IMR-90 (cell line): ENCODE data around the gene MYADM.

Experiments
- BHLHE40 ChIP-seq: fragments of 150-350 bp; IDR thresholded peaks from 2 replicates; pipeline ENCODE4 v1.6.1; 2016; ENCODE audit warnings: mild to moderate bottlenecking, low read depth, low read length
- ELK1 ChIP-seq: fragments of 150-350 bp; IDR thresholded peaks from 2 replicates; pipeline ENCODE4 v1.6.1; 2016; ENCODE audit warnings: low read depth, mild to moderate bottlenecking, low read length, moderate library complexity, borderline replicate concordance
- MAZ ChIP-seq: IDR thresholded peaks from 2 replicates; pipeline ENCODE4 v1.6.1; 2012; ENCODE audit warnings: low read depth, mild to moderate bottlenecking, low read length, improper control_type of control experiment, moderate library complexity, borderline replicate concordance
- NFE2L2 ChIP-seq: fragments of 150-350 bp; IDR thresholded peaks from 2 replicates; pipeline ENCODE4 v1.6.1; 2016; ENCODE audit warnings: low read depth, mild to moderate bottlenecking, low read length
- POLR2A ChIP-seq: IDR thresholded peaks from 2 replicates; pipeline ENCODE4 v1.6.1; 2012; ENCODE audit warnings: mild to moderate bottlenecking, low read depth, low read length
- RAD21 ChIP-seq: IDR thresholded peaks from 2 replicates; pipeline ENCODE4 v1.6.1; 2012; ENCODE audit warnings: low read length, improper control_type of control experiment
- RCOR1 ChIP-seq: IDR thresholded peaks from 2 replicates; pipeline ENCODE4 v1.6.1; 2012; ENCODE audit warnings: mild to moderate bottlenecking, low read length, improper control_type of control experiment; ENCODE audit not compliant: insufficient replicate concordance
- RFX5 ChIP-seq: IDR thresholded peaks from 2 replicates; pipeline ENCODE4 v1.8.0; 2012; ENCODE audit warnings: low read depth, mild to moderate bottlenecking, low read length, moderate library complexity
- SMC3 ChIP-seq: fragments of 150-350 bp; IDR thresholded peaks from 2 replicates; pipeline ENCODE4 v1.6.1; 2016; ENCODE audit warnings: low read depth, mild to moderate bottlenecking, antibody characterized with exemption, low read length, moderate library complexity
- TF ChIP-seq, protein P1 (sequence below): conservative IDR thresholded peaks from 2 replicates; pipeline ENCODE4 v1.5.1; 2012; ENCODE audit warnings: mild to moderate bottlenecking, low read depth, low read length, improper control_type of control experiment
- TF ChIP-seq, protein P2 (sequence below): fragments of 150-350 bp; IDR thresholded peaks from 2 replicates; pipeline ENCODE4 v1.6.1; 2017; ENCODE audit warnings: mild to moderate bottlenecking, antibody characterized with exemption, low read length, low read depth

DNA sequence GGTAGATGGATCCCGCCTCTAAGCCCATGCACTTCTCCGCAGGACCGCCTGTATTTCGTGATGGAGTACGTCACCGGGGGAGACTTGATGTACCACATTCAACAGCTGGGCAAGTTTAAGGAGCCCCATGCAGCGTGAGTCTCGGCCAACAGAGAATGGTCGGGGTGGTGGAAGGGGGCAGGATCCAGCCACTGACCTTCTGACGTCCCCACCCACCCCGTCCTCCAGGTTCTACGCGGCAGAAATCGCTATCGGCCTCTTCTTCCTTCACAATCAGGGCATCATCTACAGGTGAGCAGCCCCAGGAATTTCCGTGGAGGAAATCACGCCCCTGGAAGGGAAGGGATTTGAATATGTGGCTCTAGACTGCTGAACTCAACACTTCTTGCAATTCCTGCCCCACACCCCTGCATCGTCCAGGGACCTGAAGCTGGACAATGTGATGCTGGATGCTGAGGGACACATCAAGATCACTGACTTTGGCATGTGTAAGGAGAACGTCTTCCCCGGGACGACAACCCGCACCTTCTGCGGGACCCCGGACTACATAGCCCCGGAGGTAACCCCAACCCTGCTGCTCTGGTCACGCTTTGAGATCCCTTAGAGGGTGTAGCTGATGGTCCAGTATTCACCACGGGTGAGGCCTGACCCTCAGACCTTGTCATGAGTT is 32.6 kb downstream of the MYADM start:
- TF ChIP-seq POLR2A (no peak), RAD21 (no peak), RCOR1 (no peak), NFE2L2 (no peak), MAZ (no peak), ELK1 (no peak), SMC3 (no peak), BHLHE40 (no peak), RFX5 (no peak)
- TF ChIP-seq, protein P1, sequence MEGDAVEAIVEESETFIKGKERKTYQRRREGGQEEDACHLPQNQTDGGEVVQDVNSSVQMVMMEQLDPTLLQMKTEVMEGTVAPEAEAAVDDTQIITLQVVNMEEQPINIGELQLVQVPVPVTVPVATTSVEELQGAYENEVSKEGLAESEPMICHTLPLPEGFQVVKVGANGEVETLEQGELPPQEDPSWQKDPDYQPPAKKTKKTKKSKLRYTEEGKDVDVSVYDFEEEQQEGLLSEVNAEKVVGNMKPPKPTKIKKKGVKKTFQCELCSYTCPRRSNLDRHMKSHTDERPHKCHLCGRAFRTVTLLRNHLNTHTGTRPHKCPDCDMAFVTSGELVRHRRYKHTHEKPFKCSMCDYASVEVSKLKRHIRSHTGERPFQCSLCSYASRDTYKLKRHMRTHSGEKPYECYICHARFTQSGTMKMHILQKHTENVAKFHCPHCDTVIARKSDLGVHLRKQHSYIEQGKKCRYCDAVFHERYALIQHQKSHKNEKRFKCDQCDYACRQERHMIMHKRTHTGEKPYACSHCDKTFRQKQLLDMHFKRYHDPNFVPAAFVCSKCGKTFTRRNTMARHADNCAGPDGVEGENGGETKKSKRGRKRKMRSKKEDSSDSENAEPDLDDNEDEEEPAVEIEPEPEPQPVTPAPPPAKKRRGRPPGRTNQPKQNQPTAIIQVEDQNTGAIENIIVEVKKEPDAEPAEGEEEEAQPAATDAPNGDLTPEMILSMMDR, result no peak
- TF ChIP-seq, protein P2, sequence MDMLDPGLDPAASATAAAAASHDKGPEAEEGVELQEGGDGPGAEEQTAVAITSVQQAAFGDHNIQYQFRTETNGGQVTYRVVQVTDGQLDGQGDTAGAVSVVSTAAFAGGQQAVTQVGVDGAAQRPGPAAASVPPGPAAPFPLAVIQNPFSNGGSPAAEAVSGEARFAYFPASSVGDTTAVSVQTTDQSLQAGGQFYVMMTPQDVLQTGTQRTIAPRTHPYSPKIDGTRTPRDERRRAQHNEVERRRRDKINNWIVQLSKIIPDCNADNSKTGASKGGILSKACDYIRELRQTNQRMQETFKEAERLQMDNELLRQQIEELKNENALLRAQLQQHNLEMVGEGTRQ, result no peak
